Skin of body (tissue), 2 donors: ENCODE measurements around the gene FNIP1. TPM values are rescaled to one million over a fixed set of nuclear protein-coding genes. Genes with fewer than 3 reads are reported as not detected.
"Not testable (repeated sequence)": the region's sequence is repeated elsewhere in the genome, so short reads cannot be mapped to it uniquely, and the experiment has no call there.

Source experiments
- DNase-seq: peaks from one replicate; lab custom pipeline; 2025; lab: John Stamatoyannopoulos, UW
- total RNA-seq: library from RNA; depleted of rRNA; stranded (reverse); fragments of >200 nt; gene quantifications from one replicate; pipeline ENCODE4 v1.2.3, GENCODE V29; 2014

FNIP1 gene
- total RNA-seq, 1 donor from 2014 or later, result 53.7 TPM

GRCh38 chr5:131751506-131751905 lies 45.3 kb downstream of the FNIP1 start:
- no peak for DNase-seq

GRCh38 chr5:131749723-131750470 lies 46.9 kb downstream of the FNIP1 start:
- DNase-seq, result no peak

- DNase-seq, result no peak
These were observed 47.7 kb downstream of the FNIP1 start for GRCh38 chr5:131749138-131749537.

- DNase-seq, result no peak
These were observed 49.4 kb downstream of the FNIP1 start for GRCh38 chr5:131747180-131748105.

GRCh38 chr5:131746423-131746822 lies 50.4 kb downstream of the FNIP1 start:
- DNase-seq, result no peak

GRCh38 chr5:131745703-131746102 lies 51.1 kb downstream of the FNIP1 start:
- no peak for DNase-seq

GRCh38 chr5:131745155-131745554 lies 51.7 kb downstream of the FNIP1 start:
- DNase-seq, result no peak

GRCh38 chr5:131740477-131740876 lies 56.3 kb downstream of the FNIP1 start:
- no peak for DNase-seq

- DNase-seq, result no peak
These were observed 61.4 kb downstream of the FNIP1 start for GRCh38 chr5:131735393-131735792.

GRCh38 chr5:131734939-131735338 lies 61.9 kb downstream of the FNIP1 start:
- DNase-seq, result not testable (repeated sequence)

GRCh38 chr5:131729292-131729691 lies 67.5 kb downstream of the FNIP1 start:
- not testable (repeated sequence) for DNase-seq

- not testable (repeated sequence) for DNase-seq
These were observed 72.7 kb downstream of the FNIP1 start for GRCh38 chr5:131724089-131724488.

GRCh38 chr5:131720714-131721113 lies 76.1 kb downstream of the FNIP1 start:
- no peak for DNase-seq

GRCh38 chr5:131719564-131719963 lies 77.3 kb downstream of the FNIP1 start:
- DNase-seq, result no peak

GRCh38 chr5:131718487-131719014 lies 78.3 kb downstream of the FNIP1 start:
- DNase-seq, result no peak

- DNase-seq, result not testable (repeated sequence)
These were observed 79.7 kb downstream of the FNIP1 start for GRCh38 chr5:131717164-131717563.

GRCh38 chr5:131716650-131717049 lies 80.2 kb downstream of the FNIP1 start:
- no peak for DNase-seq

- no peak for DNase-seq
These were observed 86.4 kb downstream of the FNIP1 start for GRCh38 chr5:131710391-131710790.

GRCh38 chr5:131709043-131709442 lies 87.8 kb downstream of the FNIP1 start:
- DNase-seq, result no peak

GRCh38 chr5:131706281-131706680 lies 90.5 kb downstream of the FNIP1 start:
- DNase-seq, result no peak

GRCh38 chr5:131694926-131695325 lies 101.9 kb downstream of the FNIP1 start:
- DNase-seq, result no peak

- DNase-seq, result no peak
These were observed 102.9 kb downstream of the FNIP1 start for GRCh38 chr5:131693894-131694293.
